Measurements from ENCODE around the gene FAM193A.
"Not testable (repeated sequence)": the region's sequence is repeated elsewhere in the genome, so short reads cannot be mapped to it uniquely, and the experiment has no call there.

FAM193A gene

DNA sequence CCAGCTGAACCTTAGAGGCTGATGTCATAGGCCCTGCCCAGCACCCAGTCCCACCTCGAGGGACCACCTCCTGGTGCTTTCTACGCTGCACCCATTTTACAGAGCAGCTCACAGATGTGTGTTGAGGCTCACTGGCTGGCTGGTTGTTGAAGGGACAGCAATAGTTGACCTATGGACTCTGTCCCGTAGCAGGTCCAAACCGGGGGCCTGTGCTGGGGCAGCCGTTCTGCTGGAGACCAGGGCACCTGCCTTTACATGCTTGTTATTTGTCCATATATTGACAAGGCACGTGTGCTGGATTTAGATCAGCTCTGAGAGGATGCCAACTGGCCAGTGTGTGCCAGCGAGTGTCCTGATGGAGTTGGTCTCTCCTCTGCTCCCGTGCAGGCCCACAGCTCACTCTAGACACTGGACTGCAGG is 161.6 kb downstream of the FAM193A start:
- DNase-seq = no peak

GRCh38 chr4:2698504-2698903 is 162.1 kb downstream of the FAM193A start:
- no peak for DNase-seq

GRCh38 chr4:2698951-2699505 is 162.6 kb downstream of the FAM193A start:
- DNase-seq = no peak

- DNase-seq = no peak
Measured at GRCh38 chr4:2699534-2699933, 163.1 kb downstream of the FAM193A start.

DNA sequence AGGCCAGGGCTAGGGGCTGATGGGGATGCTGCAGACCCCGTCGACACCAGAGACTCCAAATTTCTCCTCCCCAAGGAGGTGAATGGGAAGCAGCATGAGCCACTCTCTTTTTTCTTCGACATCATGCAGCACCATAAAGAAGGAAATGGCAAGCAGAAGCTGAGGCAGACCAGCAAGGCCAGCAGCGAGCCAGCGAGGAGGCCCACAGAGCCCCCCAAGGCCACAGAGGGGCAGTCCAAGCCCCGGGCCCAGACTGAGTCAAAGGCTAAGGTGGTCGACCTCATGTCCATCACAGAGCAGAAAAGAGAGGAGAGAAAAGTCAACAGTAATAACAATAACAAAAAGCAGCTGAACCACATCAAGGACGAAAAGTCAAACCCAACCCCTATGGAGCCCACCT is 163.6 kb downstream of the FAM193A start:
- no peak for DNase-seq

DNA sequence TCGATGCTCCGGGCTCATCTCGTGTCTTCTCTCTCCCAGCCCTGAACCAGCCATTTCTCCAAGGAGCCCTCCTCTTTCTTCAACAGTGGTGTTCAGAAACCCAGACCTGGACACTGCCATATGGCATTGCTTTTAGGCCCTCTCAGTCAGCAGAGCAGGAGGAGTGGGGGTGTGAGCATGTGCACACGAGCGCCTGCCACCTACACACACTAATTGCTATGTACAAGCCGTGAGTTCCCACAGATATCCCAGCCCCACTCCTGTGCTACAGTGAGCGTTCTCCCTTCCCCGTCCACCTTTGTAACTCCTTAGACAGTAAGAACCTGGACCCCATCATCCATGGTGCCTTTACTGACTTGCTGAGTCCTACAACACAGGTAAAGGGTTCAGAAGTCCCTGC is 165.9 kb downstream of the FAM193A start:
- no peak for DNase-seq

- DNase-seq = no peak
Measured at GRCh38 chr4:2702770-2703169, 166.3 kb downstream of the FAM193A start.

- DNase-seq = no peak
Measured at GRCh38 chr4:2712261-2712842, 175.9 kb downstream of the FAM193A start.

GRCh38 chr4:2713337-2713736 is 176.9 kb downstream of the FAM193A start:
- no peak for DNase-seq

DNA sequence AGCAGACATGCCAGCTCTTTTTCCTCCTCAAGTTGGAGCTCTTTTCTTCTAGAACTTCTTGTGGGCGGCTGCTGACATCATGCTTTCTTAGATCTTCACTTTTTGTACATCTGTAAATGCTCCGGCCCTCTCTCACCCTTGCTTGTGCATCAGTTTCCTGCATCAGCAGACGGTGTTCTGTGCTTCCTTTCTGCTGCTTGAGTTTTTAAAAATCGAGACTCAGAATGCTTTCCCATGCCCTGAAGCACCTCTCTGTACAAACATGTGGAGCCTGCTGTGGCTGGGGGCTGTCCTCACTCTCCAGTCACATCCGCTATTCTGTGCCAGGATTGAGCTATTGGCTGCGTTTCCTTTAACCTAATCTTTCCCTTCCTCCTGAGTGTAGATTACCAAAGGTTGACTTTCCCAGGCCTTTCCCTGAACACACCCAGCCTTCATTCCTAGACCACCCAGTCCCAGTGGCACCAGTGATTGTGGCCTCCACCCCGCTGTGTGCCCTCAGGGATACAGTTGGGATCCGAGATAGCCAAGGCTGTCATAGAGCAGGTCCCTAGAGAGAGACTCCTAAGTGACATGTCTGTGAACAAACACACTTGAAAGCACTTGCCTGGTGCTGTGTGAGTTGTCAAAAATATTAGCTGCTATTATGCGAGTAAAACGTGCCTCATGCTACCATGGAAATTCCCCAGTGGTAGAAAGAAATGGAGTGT is 177.8 kb downstream of the FAM193A start:
- DNase-seq = no peak

DNA sequence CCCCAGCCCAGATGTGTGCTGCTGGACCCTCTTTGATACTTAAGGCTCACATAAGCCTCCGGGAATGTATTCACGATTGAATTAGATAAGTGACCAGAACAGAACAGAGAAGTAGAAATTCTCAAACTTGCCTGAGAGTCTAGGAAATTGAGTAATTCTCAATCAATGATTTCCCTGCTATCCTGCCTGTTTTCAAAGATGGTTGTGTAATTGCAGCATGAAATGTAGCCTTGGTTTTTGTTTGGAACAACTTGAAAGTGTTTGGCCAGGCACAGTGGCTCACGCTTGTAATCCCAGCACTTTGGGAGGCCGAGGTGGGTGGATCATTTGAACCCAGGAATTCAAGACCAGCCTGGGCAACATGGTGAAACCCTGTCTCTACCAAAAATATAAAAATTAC is 178.5 kb downstream of the FAM193A start:
- no peak for DNase-seq

DNA sequence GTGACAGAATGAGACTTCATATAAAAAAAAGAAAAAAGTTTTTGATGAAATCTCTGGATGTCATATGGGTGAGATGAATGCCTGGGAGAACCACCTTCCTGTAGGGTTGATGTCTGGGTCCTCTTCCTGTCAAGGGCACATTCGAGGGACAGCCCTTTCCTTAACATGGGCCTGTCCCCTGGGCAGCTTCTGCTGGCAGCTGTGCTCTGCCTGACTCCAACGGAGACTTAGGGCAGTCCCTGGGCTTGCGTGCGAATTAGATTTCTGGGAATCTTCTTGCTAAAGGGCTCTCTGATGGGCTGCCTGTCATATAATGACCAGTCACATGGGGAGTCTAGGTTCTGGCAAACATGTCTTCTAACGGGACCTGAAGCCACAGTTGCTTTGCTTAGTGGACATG is 179.0 kb downstream of the FAM193A start:
- no peak for DNase-seq

GRCh38 chr4:2716236-2716635 is 179.8 kb downstream of the FAM193A start:
- no peak for DNase-seq

GRCh38 chr4:2721586-2721985 is 185.1 kb downstream of the FAM193A start:
- no peak for DNase-seq

GRCh38 chr4:2722033-2722432 is 185.6 kb downstream of the FAM193A start:
- no peak for DNase-seq

DNA sequence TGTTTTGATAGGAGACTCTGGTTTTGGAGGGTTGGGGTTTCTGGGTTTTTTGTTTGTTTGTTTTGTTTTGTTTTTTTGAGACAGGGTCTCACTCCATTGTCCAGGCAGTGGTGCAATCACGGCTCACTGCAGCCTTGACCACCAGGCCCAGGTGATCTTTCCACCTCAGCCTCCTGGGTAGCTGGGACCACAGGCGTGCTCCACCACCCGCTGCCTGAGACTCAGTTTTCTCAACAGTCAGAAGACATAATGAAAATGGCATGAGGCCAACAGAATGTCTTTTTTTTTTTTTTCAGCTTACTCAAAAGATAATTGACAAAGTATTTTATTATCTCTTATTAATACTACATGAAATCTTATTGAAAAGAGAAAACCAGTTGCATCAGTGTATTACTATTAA is 187.3 kb downstream of the FAM193A start:
- DNase-seq = no peak

GRCh38 chr4:2725380-2725779 is 188.9 kb downstream of the FAM193A start:
- no peak for DNase-seq

- DNase-seq = not testable (repeated sequence)
Measured at GRCh38 chr4:2726881-2727280, 190.4 kb downstream of the FAM193A start.

DNA sequence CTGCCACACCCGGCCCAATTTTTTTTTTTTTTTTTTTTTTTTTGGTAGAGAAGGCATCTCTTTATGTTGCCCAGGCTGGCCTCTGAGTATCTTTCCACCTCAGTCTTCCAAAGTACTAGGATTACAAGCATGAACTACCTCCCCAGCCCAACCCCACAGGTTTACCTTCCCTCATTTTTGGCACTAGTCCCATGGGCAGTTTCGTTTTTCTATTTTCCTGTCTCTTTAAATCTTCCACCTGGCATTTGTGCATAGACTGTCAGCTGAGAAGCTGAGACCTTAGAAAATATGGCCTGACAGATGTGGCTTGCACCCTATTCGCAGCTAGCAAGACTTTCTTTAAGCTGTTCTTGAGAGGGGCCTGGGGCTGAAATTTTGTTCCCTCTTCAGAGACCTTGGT is 191.8 kb downstream of the FAM193A start:
- no peak for DNase-seq

GRCh38 chr4:2728806-2729532 is 192.5 kb downstream of the FAM193A start:
- DNase-seq = no peak

GRCh38 chr4:2729533-2729875 is 193.1 kb downstream of the FAM193A start:
- DNase-seq = no peak

GRCh38 chr4:2731907-2732317 is 195.5 kb downstream of the FAM193A start:
- no peak for DNase-seq

DNA sequence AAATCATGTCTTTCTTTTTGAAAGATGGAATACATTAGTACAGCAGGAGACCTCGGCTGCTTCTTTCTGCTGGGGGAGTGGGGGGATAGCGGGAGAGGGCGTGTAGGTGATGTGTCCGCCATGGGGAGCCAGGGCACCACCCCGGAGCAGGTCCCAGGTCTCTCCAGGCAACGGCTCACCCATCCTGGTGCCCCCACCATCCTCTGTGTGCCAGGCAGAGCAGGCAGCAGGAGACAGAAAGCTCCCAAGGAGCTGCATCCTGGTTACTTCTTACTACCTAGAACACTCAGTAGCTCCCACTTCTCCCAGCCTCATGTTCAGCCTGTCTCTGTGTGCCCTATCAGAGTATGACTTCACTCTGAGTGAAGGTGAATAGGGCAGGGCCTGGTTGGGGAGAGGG is 196.1 kb downstream of the FAM193A start:
- DNase-seq = no peak
